Ovary (tissue), 9 donors: ENCODE data around the gene TNFRSF14. TPM values are rescaled to one million over a fixed set of nuclear protein-coding genes. Genes with fewer than 3 reads are reported as not detected.

Source experiments
- DNase-seq, 5 donors: peaks; one replicate each; pipeline ENCODE4 v3.0.0-alpha.2; 2019 to 2020
- H3K27ac ChIP-seq, 2 donors: fragments of 200-600 bp; one replicate each; pipeline versions ENCODE4 v1.5.1 to v1.8.0; 2019 to 2022
- H3K27me3 ChIP-seq: fragments of 200-600 bp; one replicate; pipeline ENCODE4 v1.8.0; 2022
- H3K36me3 ChIP-seq: fragments of 200-600 bp; sonication (generic); one replicate; pipeline ENCODE4 v1.5.1; 2019
- H3K4me1 ChIP-seq: one replicate; pipeline ENCODE4 v1.8.1; 2013; ENCODE audit warnings: mild to moderate bottlenecking, moderate library complexity; ENCODE audit not compliant: insufficient read depth
- H3K4me3 ChIP-seq: fragments of 200-600 bp; sonication (generic); one replicate; pipeline ENCODE4 v1.5.1; 2017
- H3K9me3 ChIP-seq, 2 donors: fragments of 200-600 bp in 1 of 2; sonication (generic) in 1 of 2; one replicate each; pipeline versions ENCODE4 v1.5.1 to v1.8.1; 2013 to 2019; ENCODE audit warnings: mild to moderate bottlenecking in 1 of 2, moderate library complexity in 1 of 2
- CTCF ChIP-seq, 3 donors: fragments of 450-650 bp in 2 of 3; fragments of 200-600 bp in 1 of 3; IDR thresholded peaks; one replicate each; pipeline versions ENCODE4 v1.5.1 to v1.8.0; 2016 to 2022; ENCODE audit warnings: antibody characterized with exemption in 3 of 3, mild to moderate bottlenecking in 1 of 3
- EP300 ChIP-seq: sonication (generic); formaldehyde crosslinking; IDR thresholded peaks from one replicate; pipeline ENCODE4 v1.6.1; 2017; ENCODE audit warnings: antibody characterized with exemption
- POLR2A ChIP-seq: fragments of 450-650 bp; IDR thresholded peaks from one replicate; pipeline ENCODE4 v1.6.1; 2017; ENCODE audit warnings: antibody characterized with exemption, mild to moderate bottlenecking, moderate library complexity
- WGBS, 3 donors: extraction: QIAGEN DNeasy Blood & Tissue Kit in 1 of 3; methylation state at CpG; one replicate each; pipeline versions ENCODE4 v1.1.5 to v1.1.7; 2013 to 2017; 5-methylcytosine and 5-hydroxymethylcytosine counted together
- intact Hi-C, 4 donors: fragments of 100-400 bp; cut with DNase I; formaldehyde crosslinking; loops; one replicate each; pipeline versions ENCODE4 v1.11.0 to v1.15.1; 2022 to 2023
- polyA plus RNA-seq, 2 donors: library from polyadenylated mRNA; stranded (reverse); fragments of 200-250 nt in 1 of 2; fragments of 350-450 nt in 1 of 2; fragmentation: Illumina TruSeq in 1 of 2; extraction: RNeasy Lipid Tissue Mini Kit (QIAGEN cat#74804) in 1 of 2; gene quantifications; one replicate each; pipeline ENCODE4 v1.2.3, GENCODE V29; 2013 to 2014
- total RNA-seq, 7 donors: library from RNA; depleted of rRNA in 2 of 7; stranded (reverse); fragments of >200 nt in 2 of 7; fragmentation: NEBNext Ultra II Directional in 3 of 7; extraction: Animal tissue kit (Norgen Biotek cat#: 25700) in 3 of 7; gene quantifications; one replicate each; pipeline versions ENCODE4 v1.1.0 to v1.2.4, GENCODE V29; 2016 to 2023
- donor health status: DM: no; HTN: no; CAD: no; lungs with moderate emphysema.
- donor health status: DM: no; HTN: no; CAD: no.
- donor health status: Bipolar disorder and iron deficiency.
- donor health status: DM: yes; HTN: yes; CAD: no.
- donor health status: DM: no; HTN: no; CAD: no.
- donor health status: DM: yes; HTN: yes; CAD: no.

Gene TNFRSF14
- total and polyA plus RNA-seq, 9 donors: 4.3 to 78.5 (median 57.6) TPM

- intact Hi-C loops: loop anchor here in 2 of 4 donors (5.0 to 10.0 kb wide), 2 partner anchors 315 to 1652 kb away; no protein-coding TSS in a partner anchor
- Histone ChIP-seq H3K4me1 (peaks cover 12% of the 10 kb centered on the region), H3K36me3 (no peaks in the 10 kb centered on the region), H3K9me3 (no peaks in the 10 kb centered on the region), H3K27ac (peak overlapping the region; percentile 82 to 88), H3K4me3 (peak overlapping the region; percentile 64), H3K27me3 (no peaks in the 10 kb centered on the region)
- peak in 1 of 5 donors; percentile 34 for DNase-seq
- 15 to 24% (median 18%) methylated on average over 11 to 24 of the region's 24 CpGs for WGBS, 3 donors
- TF ChIP-seq CTCF (IDR thresholded peaks at IDR 0.05) (no peak), EP300 (no peak), POLR2A (no peak)
These were observed 709 bp downstream of the TNFRSF14 start for GRCh38 chr1:2556678-2557481.

- peaks cover 12% of the 10 kb centered on the region for H3K4me1 ChIP-seq
These were observed 1.6 kb downstream of the TNFRSF14 start for GRCh38 chr1:2557482-2558400.

GRCh38 chr1:2558420-2558819 lies 2.2 kb downstream of the TNFRSF14 start:
- peaks cover 12% of the 10 kb centered on the region for H3K4me1 ChIP-seq
- no peak for TF ChIP-seq CTCF (IDR thresholded peaks at IDR 0.05)
- TF ChIP-seq EP300: no peak
- TF ChIP-seq POLR2A: no peak
- no peaks in the 10 kb centered on the region for H3K36me3 ChIP-seq
- H3K27me3 ChIP-seq: no peaks in the 10 kb centered on the region
- no peak for DNase-seq
- no peak overlapping the region for H3K4me3 ChIP-seq
- intact Hi-C loops: loop anchor here in 2 of 4 donors (5.0 to 10.0 kb wide), 2 partner anchors 316 to 1654 kb away; no protein-coding TSS in a partner anchor
- no peak overlapping the region for H3K27ac ChIP-seq
- WGBS, 3 donors: 91 to 94% (median 93%) methylated on average over 11 to 12 of the region's 12 CpGs
- H3K9me3 ChIP-seq: no peaks in the 10 kb centered on the region

More at GRCh38 chr1:2557482-2558400, 1.6 kb downstream of the TNFRSF14 start:
- no peak for DNase-seq
- Histone ChIP-seq H3K4me3 (peak overlapping the region; percentile 64), H3K27me3 (no peaks in the 10 kb centered on the region), H3K27ac (peak overlapping the region in 1 of 2 donors; percentile 82), H3K36me3 (no peaks in the 10 kb centered on the region), H3K9me3 (no peaks in the 10 kb centered on the region)
- 90 to 95% (median 90%) methylated on average over 25 to 30 of the region's 30 CpGs for WGBS, 3 donors
- intact Hi-C loops: loop anchor here in 2 of 4 donors (5.0 to 10.0 kb wide), 2 partner anchors 315 to 1653 kb away; no protein-coding TSS in a partner anchor
- TF ChIP-seq CTCF (IDR thresholded peaks at IDR 0.05) (no peak), POLR2A (no peak), EP300 (no peak)

GRCh38 chr1:2558861-2559260 lies 2.7 kb downstream of the TNFRSF14 start:
- intact Hi-C loops: loop anchor here in 2 of 4 donors (5.0 to 10.0 kb wide), 2 partner anchors 317 to 1654 kb away; no protein-coding TSS in a partner anchor
- no peaks in the 10 kb centered on the region for H3K9me3 ChIP-seq
- H3K36me3 ChIP-seq: no peaks in the 10 kb centered on the region
- H3K4me1 ChIP-seq: peaks cover 12% of the 10 kb centered on the region
- H3K4me3 ChIP-seq: no peak overlapping the region
- WGBS, 3 donors: 95 to 100% (median 96%) methylated on average over 6 of the region's 6 CpGs
- TF ChIP-seq EP300 (no peak), POLR2A (no peak), CTCF (IDR thresholded peaks at IDR 0.05) (no peak)
- H3K27ac ChIP-seq: no peak overlapping the region
- H3K27me3 ChIP-seq: no peaks in the 10 kb centered on the region
- peak in 1 of 5 donors; percentile 9 for DNase-seq
